ENCODE measurements around the gene XAF1.
"Not testable (repeated sequence)": the region's sequence is repeated elsewhere in the genome, so short reads cannot be mapped to it uniquely, and the experiment has no call there.

Gene XAF1

GRCh38 chr17:6755281-6755680, 565 bp upstream of the XAF1 start:
- DNase-seq: no peak

GRCh38 chr17:6756425-6757031, 682 bp downstream of the XAF1 start:
- no peak for DNase-seq

GRCh38 chr17:6757747-6758146, 1.9 kb downstream of the XAF1 start:
- no peak for DNase-seq

GRCh38 chr17:6761779-6762178, 5.9 kb downstream of the XAF1 start:
- DNase-seq: no peak

- DNase-seq: no peak
Observed at GRCh38 chr17:6768447-6768846, 12.6 kb downstream of the XAF1 start.

GRCh38 chr17:6772016-6772415, 16.2 kb downstream of the XAF1 start:
- DNase-seq: no peak

- not testable (repeated sequence) for DNase-seq
Observed at GRCh38 chr17:6774906-6775305, 19.1 kb downstream of the XAF1 start.

- no peak for DNase-seq
Observed at GRCh38 chr17:6775871-6776405, 20.1 kb downstream of the XAF1 start, which contains the start of gene FBXO39. FBXO39 (plus strand) TSS chr17:6776215; CDS start chr17:6779869, 3,654 bp downstream.

- DNase-seq: no peak
Observed at GRCh38 chr17:6779411-6779810, 23.6 kb downstream of the XAF1 start.

- DNase-seq: no peak
Observed at GRCh38 chr17:6780001-6780400, 24.2 kb downstream of the XAF1 start.

- no peak for DNase-seq
Observed at GRCh38 chr17:6780886-6781285, 25.0 kb downstream of the XAF1 start.

- DNase-seq: no peak
Observed at GRCh38 chr17:6782244-6782643, 26.4 kb downstream of the XAF1 start.

- DNase-seq: no peak
Observed at GRCh38 chr17:6786618-6787017, 30.8 kb downstream of the XAF1 start.

GRCh38 chr17:6787081-6787693, 31.3 kb downstream of the XAF1 start:
- no peak for DNase-seq

GRCh38 chr17:6789146-6789545, 33.3 kb downstream of the XAF1 start:
- no peak for DNase-seq

GRCh38 chr17:6793748-6794493, 38.1 kb downstream of the XAF1 start:
- DNase-seq: no peak

GRCh38 chr17:6796017-6796886, 40.4 kb downstream of the XAF1 start:
- DNase-seq: no peak

- DNase-seq: no peak
Observed at GRCh38 chr17:6796887-6797490, 41.1 kb downstream of the XAF1 start.

- DNase-seq: no peak
Observed at GRCh38 chr17:6797718-6798351, 42.0 kb downstream of the XAF1 start.

GRCh38 chr17:6799738-6800137, 43.9 kb downstream of the XAF1 start:
- DNase-seq: no peak

GRCh38 chr17:6800422-6801027, 44.7 kb downstream of the XAF1 start:
- no peak for DNase-seq

- DNase-seq: no peak
Observed at GRCh38 chr17:6811510-6811909, 55.7 kb downstream of the XAF1 start.
